HL-60 (cell line): ENCODE measurements around the gene SAFB.

Experiments used
- POLR2AphosphoS5 ChIP-seq: IDR thresholded peaks from 2 replicates; pipeline ENCODE4 v1.6.1; 2012; ENCODE audit warnings: low read depth
- TF ChIP-seq, protein P1 (sequence below): IDR thresholded peaks from one replicate; pipeline ENCODE4 v1.5.1; 2011; ENCODE audit warnings: low read length, control low read depth, inconsistent platforms; ENCODE audit not compliant: insufficient read depth
- TF ChIP-seq, protein P2 (sequence below): IDR thresholded peaks from 2 replicates; pipeline ENCODE4 v1.6.1; 2012; ENCODE audit warnings: low read depth; ENCODE audit not compliant: insufficient replicate concordance

DNA sequence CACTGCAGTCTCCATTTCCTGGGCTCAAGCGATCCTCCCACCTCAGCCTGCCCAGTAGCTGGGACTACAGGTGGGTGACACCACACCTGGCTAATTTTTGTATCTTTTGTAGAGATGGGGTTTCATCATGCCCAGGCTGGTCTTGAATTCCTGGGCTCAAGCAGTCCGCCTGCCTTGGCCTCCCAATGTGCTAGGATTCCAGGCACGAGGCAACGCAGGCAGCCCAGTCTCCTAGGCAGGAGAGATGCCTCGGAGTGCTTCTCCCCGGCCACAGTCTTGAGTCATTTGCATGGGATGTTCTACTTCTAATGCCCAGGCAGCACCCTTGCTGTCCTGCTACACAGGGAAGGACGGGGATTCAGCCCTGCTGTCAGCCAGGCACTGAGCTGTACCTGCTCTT lies 48.7 kb downstream of the SAFB start:
- TF ChIP-seq, protein P1, sequence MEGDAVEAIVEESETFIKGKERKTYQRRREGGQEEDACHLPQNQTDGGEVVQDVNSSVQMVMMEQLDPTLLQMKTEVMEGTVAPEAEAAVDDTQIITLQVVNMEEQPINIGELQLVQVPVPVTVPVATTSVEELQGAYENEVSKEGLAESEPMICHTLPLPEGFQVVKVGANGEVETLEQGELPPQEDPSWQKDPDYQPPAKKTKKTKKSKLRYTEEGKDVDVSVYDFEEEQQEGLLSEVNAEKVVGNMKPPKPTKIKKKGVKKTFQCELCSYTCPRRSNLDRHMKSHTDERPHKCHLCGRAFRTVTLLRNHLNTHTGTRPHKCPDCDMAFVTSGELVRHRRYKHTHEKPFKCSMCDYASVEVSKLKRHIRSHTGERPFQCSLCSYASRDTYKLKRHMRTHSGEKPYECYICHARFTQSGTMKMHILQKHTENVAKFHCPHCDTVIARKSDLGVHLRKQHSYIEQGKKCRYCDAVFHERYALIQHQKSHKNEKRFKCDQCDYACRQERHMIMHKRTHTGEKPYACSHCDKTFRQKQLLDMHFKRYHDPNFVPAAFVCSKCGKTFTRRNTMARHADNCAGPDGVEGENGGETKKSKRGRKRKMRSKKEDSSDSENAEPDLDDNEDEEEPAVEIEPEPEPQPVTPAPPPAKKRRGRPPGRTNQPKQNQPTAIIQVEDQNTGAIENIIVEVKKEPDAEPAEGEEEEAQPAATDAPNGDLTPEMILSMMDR: no peak
- no peak for TF ChIP-seq POLR2AphosphoS5
- TF ChIP-seq, protein P2, sequence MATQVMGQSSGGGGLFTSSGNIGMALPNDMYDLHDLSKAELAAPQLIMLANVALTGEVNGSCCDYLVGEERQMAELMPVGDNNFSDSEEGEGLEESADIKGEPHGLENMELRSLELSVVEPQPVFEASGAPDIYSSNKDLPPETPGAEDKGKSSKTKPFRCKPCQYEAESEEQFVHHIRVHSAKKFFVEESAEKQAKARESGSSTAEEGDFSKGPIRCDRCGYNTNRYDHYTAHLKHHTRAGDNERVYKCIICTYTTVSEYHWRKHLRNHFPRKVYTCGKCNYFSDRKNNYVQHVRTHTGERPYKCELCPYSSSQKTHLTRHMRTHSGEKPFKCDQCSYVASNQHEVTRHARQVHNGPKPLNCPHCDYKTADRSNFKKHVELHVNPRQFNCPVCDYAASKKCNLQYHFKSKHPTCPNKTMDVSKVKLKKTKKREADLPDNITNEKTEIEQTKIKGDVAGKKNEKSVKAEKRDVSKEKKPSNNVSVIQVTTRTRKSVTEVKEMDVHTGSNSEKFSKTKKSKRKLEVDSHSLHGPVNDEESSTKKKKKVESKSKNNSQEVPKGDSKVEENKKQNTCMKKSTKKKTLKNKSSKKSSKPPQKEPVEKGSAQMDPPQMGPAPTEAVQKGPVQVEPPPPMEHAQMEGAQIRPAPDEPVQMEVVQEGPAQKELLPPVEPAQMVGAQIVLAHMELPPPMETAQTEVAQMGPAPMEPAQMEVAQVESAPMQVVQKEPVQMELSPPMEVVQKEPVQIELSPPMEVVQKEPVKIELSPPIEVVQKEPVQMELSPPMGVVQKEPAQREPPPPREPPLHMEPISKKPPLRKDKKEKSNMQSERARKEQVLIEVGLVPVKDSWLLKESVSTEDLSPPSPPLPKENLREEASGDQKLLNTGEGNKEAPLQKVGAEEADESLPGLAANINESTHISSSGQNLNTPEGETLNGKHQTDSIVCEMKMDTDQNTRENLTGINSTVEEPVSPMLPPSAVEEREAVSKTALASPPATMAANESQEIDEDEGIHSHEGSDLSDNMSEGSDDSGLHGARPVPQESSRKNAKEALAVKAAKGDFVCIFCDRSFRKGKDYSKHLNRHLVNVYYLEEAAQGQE: no peak
